GM13977 (cell line): ENCODE data around the gene EBNA1BP2.

Source experiments
- DNase-seq: peaks from one replicate; pipeline ENCODE4 v3.0.0; 2012; ENCODE audit warnings: low spot score
- in situ Hi-C: fragments of 300-500 bp; cut with MboI; formaldehyde crosslinking; loops from one replicate; pipeline ENCODE4 v1.12.0; 2022; ENCODE audit warnings: low sequenced_read_pairs, low pct_unique_long_range_greater_than_20kb, mixed read lengths, inconsistent platforms; ENCODE audit not compliant: unreplicated experiment
- TF ChIP-seq, protein P1 (sequence below): IDR thresholded peaks from 2 replicates; pipeline ENCODE4 v1.5.1; 2012; ENCODE audit warnings: mild to moderate bottlenecking, control low read depth; ENCODE audit not compliant: insufficient read depth; ENCODE audit errors: extremely low read depth, missing control alignments

The EBNA1BP2 gene

DNA sequence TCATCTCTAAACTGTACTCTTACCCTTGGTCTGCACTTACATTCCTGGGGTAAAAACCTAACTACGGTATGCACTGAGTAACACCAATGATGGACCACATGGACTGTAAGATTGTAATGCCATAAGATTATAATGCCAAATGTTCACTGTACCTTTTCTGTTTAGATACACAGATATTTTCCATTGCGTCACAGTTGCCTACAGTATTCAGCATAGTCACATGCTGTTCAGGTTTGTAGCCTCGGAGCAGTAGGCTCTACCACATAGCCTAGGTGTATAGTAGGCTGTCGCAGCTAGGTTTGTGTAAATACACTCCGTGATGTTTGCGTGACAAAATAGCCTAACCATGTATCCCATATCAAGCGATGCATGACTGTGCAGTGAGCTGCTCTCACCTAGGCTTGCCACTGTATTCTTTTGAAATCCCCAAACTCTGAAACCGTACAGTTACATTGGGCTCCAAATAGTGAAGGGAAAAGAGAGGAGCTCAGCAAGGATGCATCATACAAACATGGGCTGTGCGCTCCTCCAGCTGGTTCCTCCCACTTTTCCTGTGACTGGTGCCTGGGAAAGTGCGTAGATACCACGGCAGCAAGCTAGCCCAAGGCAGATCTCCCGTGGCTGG lies 35.3 kb upstream of the EBNA1BP2 start:
- DNase-seq: no peak
- in situ Hi-C loops: no loop called here
- TF ChIP-seq, protein P1, sequence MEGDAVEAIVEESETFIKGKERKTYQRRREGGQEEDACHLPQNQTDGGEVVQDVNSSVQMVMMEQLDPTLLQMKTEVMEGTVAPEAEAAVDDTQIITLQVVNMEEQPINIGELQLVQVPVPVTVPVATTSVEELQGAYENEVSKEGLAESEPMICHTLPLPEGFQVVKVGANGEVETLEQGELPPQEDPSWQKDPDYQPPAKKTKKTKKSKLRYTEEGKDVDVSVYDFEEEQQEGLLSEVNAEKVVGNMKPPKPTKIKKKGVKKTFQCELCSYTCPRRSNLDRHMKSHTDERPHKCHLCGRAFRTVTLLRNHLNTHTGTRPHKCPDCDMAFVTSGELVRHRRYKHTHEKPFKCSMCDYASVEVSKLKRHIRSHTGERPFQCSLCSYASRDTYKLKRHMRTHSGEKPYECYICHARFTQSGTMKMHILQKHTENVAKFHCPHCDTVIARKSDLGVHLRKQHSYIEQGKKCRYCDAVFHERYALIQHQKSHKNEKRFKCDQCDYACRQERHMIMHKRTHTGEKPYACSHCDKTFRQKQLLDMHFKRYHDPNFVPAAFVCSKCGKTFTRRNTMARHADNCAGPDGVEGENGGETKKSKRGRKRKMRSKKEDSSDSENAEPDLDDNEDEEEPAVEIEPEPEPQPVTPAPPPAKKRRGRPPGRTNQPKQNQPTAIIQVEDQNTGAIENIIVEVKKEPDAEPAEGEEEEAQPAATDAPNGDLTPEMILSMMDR: no peak

DNA sequence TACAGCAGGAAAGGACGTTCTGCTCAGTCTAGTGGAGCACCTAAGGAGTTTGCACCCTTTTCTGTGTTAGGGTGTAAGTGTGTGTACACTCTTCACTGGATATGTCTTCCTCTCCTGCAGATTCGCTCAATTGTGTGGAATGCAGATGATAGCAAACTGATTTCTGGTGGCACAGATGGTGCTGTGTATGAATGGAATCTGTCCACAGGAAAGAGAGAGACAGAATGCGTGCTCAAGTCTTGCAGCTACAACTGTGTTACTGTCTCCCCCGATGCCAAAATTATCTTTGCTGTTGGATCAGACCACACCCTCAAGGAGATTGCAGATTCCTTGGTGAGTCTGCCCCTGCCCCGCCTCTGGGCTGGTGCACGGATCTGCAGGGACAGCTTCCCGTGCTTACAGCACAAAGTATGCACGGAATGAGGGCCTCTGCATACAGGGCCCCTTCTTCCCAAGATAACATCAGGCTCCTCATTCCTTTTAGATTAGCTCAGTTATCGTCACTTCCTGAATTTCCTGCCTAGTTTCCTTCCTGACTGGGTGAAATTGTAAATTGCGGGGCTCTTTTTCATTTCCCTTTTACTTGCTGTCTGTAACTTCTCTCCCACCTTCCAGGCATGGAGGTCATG lies 34.6 kb upstream of the EBNA1BP2 start:
- TF ChIP-seq, protein P1: no peak
- DNase-seq: no peak
- in situ Hi-C loops: no loop called here

DNA sequence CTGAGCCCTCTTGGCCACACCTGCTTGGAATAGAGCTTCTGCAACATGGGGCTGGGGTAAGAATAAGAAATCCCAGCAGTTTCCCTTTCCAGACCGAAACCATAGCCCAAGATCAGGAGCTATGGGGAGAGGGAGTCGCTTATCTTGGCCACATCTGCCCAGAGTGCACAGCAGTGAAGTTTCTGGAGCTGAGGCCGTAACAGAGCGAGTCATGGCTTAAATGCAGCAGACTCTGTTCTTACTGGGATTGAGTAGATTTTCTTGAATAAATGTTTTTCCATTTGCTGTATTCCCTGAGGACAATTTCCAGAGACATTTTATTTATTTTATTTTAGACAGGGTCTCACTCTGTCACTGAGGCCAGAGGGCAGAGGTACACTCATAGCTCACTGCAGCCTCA lies 33.6 kb upstream of the EBNA1BP2 start:
- TF ChIP-seq, protein P1: no peak
- no peak for DNase-seq
- in situ Hi-C loops: no loop called here

DNA sequence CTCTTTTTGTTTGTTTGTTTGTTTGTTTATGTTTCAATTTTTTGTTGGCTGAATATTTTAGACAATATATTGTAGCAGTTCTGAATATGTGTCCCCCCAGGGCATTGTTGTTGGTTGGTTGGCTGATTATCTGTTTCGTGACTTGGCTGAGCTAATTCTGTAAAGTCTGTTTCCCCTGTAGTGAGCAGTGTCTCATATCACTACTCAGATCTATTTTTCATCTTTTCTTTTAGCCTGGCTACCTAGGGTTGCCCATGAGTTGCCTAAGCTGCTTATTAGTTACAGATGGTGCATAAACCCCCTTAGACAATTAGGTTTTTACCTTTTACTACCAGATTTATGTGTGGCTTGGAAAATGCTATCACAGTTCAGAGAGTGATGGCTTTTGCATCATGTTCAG lies 32.3 kb upstream of the EBNA1BP2 start:
- peak; percentile 34 for DNase-seq
- TF ChIP-seq, protein P1: no peak
- in situ Hi-C loops: no loop called here

DNA sequence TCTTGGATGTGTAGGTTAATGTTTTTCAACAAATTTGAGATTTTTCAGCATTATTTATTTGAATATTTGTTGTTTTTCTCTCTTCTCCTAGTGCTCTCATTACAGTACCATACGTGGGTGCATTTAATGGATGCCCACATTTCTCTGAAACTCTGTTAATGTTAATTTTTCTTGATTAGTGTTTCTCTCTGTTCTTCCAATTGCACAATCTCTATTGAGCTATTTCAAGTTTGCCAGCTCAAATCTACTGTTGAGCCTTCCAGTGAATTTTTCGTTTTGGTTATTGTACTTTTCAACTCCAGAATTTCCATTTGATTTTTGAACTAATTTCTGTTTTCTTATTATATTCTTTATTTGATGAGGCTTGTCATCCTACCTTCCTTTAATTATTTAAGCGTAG lies 31.8 kb upstream of the EBNA1BP2 start:
- DNase-seq: no peak
- in situ Hi-C loops: no loop called here
- TF ChIP-seq, protein P1: no peak

DNA sequence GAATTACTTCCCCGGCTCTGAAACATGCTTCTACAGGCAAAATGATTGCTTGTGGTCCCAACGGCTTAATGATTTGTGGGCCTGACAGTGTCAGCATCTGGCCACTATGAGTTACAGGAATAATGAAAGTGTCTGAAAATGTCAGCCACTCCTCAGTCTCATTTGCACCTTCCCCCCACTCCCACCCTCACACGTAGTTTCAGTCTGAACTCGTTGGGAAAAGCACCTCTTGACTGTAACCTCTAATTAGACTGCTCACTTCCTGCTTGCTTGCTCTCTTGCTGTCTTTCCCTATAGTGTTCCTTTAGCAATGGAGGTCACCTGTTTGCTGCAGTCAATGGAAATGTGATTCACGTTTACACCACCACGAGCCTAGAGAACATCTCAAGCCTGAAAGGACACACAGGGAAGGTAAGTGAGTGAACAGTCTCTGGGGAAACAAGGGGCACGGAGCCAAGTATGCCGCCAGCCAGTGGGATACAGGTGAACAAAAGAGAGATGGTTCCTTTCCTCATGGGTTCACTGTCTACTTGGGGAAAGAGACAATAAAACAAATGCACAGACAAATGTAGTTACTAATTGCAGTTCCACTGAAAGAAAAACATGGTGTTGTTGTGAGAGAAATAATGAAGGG lies 27.1 kb upstream of the EBNA1BP2 start:
- TF ChIP-seq, protein P1: no peak
- in situ Hi-C loops: no loop called here
- DNase-seq: peak; percentile 52
